Skeletal muscle cell (primary cell): ENCODE data around the gene GRAMD2B.
A peak's percentile ranks its signal among the peaks of the same experiment; 100 is the strongest.
"Not testable (repeated sequence)": the region's sequence is repeated elsewhere in the genome, so short reads cannot be mapped to it uniquely, and the experiment has no call there.

Experiments used
- DNase-seq: peaks from one replicate; pipeline ENCODE4 v3.0.0-alpha.2; 2010; ENCODE audit warnings: low read depth
- H3K4me3 ChIP-seq: 2 replicates; pipeline ENCODE4 v1.5.1; 2011; ENCODE audit warnings: low read depth, mild to moderate bottlenecking, control low read depth, low read length, moderate library complexity

The GRAMD2B gene

GRCh38 chr5:126422994-126423788, at the start of gene GRAMD2B:
Gene GRAMD2B, plus strand, starts transcription at chr5:126423409. Its CDS starts 198 bp downstream, at chr5:126423607.
- DNase-seq, result peak; percentile 40
- H3K4me3 ChIP-seq, result peak within 1 kb of the TSS; percentile 69

DNA sequence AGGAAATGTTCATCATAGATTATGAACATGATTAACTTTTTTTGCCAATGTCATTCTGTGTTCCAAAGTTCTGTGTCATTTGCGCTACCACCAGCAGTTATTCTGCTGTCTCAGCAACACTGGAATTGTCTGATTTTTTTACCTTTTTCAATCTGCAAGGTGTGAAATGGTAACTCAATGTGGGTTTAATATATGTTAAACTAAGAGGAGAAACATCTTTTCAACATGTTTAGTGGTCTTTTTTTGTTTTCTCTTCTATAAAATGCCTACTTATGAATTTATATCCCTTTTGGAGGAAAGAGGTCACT, 49.1 kb upstream of the GRAMD2B start:
- H3K4me3 ChIP-seq, result no peak overlapping the region
- no peak for DNase-seq

GRCh38 chr5:126376443-126376842, 46.8 kb upstream of the GRAMD2B start:
- H3K4me3 ChIP-seq, result no peak overlapping the region

GRCh38 chr5:126377424-126377823, 45.8 kb upstream of the GRAMD2B start:
- H3K4me3 ChIP-seq, result no peak overlapping the region
- DNase-seq, result no peak

More at GRCh38 chr5:126376443-126376842, 46.8 kb upstream of the GRAMD2B start:
- no peak for DNase-seq

DNA sequence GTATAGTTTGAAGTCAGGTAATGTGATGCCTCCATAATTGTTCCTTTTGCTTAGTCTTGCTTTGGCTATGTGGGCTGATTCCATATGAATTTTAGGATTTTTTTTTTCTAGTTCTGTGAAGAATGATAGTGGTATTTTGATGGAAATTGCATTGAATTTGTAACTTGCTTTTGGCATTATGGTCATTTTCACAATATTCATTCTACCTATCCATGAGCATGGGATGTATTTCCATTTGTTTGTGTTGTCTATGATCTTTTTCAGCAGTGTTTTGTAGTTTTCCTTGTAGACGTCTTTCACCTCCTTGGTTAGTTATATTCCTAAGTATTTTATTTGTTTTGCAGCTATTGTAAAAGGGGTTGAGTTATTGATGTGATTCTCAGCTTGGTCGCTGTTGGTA, 42.9 kb upstream of the GRAMD2B start:
- not testable (repeated sequence) for H3K4me3 ChIP-seq, DNase-seq

DNA sequence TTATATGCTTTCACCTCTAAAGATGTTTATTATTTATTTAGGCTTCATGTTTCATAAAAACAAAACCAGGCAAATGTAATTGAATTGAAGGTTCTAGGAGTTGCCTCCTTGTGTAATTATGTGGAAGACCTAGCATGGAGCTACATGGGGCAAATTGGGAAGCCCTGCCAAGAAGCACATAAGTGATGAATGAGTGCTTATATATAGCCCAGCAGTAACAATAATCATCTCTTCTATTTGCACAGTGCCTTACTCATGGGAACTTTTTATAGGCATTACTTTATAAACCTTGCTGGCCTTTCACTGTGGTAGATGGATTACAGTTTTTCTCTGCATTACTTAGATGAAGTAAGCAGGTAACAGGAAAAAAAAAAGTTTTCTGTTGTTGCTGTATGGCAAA, 40.0 kb upstream of the GRAMD2B start:
- H3K4me3 ChIP-seq, result no peak overlapping the region
- no peak for DNase-seq

DNA sequence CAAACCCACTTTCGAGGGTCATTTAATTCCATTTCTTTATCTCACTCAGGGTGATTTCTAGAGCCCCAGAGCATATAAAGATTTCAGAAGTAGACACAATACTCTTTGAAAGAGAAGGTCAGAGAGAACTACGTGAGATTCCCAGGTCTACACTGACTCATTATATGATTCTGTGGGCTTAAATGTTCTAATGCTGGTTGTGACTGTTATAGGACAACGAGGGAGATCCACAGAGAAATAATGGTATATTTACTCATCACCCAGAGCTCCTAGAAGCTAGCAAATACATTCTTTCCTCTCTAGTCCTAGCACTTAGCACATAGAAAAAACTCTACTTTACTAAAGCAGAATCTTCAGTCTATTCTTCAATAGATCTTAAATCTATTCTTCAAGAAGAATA, 39.4 kb upstream of the GRAMD2B start:
- H3K4me3 ChIP-seq, result no peak overlapping the region

DNA sequence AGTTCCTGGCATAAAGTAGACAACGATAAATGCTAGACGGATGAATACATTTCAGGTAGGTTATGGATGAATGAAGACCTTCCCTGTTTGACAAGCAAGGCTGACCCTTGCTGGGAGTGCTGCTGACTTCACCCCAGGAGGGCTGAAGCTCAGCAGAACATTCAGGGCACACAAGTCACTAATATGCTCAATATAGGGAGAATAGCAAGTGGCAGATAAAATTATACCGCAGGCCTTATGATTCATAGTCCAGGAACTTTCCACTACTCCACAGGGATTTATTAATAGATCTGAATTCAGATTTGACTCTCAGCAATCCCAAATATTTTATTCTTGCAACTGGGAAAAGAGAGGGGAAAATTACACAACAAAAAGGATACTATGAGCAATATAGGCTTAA, 38.2 kb upstream of the GRAMD2B start:
- H3K4me3 ChIP-seq, result no peak overlapping the region
- peak; percentile 65 for DNase-seq

More for the DNA sequence above, 39.4 kb upstream of the GRAMD2B start:
- no peak for DNase-seq

GRCh38 chr5:126385524-126386502, 37.4 kb upstream of the GRAMD2B start:
- no peak for DNase-seq
- H3K4me3 ChIP-seq, result no peak overlapping the region

DNA sequence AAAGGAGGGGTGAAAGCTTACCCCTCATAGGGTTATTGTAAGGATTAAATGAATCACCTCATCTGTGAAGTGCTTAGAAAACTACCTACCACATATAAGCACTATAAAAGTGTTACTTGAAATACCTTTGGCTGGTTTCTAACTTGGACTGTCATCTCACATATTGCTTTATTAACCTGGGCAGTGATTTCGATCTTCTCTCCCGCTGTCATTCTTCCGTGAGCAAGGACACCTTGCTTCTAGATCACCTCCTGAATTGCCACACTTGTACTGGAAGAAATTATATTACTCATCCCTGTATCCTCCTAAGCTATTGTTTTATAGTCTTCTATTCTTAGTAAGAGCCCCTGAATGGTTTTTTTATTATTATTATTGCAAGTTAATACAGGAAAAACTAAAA, 34.0 kb upstream of the GRAMD2B start:
- no peak for DNase-seq
- no peak overlapping the region for H3K4me3 ChIP-seq

- DNase-seq, result no peak
- H3K4me3 ChIP-seq, result no peak overlapping the region
These were observed 33.2 kb upstream of the GRAMD2B start for GRCh38 chr5:126390051-126390450.

DNA sequence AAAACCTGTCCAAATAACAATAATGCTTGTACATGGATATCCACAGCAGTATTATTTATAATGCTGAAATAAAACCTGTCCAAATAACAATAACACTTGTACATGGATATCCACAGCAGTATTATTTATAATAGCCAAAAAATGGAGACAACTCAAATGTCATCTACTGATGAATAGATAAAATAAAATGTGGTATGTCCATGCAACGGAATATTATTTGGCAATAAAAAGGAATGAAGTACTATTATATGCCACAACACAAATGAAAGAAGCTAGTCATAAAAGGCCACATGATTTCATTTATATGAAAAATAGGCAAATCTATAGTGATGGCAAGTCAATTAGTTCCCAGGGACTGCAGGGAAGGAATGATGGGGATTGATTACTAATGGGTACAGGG, 31.8 kb upstream of the GRAMD2B start:
- DNase-seq, result no peak
- H3K4me3 ChIP-seq, result no peak overlapping the region

DNA sequence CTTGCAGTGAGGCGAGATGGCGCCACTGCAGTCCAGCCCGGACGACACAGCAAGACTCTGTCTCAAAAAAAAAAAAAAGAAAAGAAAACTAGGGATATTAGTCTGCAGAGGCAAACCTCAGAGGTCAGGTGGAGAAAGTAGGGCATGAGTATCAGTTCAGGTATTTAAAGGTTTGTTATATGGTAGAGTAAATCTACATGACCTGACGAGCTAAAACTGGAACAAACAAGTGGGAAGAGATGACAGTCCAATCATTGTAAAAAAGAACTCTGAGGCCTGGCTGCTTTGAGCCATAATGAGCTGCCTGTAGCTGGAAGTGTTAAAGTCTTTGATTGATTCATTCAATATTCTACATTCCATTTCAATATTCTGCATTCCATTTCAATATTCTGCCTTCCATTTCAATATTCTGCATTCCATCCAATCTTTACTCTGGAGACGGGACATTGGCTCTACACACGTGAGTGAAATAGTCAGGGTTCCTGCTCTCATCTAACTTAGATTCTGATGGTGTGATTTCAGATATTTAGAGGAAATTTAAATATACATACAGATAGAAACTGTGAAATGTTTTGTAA, 28.9 kb upstream of the GRAMD2B start:
- DNase-seq, result no peak
- no peak overlapping the region for H3K4me3 ChIP-seq

DNA sequence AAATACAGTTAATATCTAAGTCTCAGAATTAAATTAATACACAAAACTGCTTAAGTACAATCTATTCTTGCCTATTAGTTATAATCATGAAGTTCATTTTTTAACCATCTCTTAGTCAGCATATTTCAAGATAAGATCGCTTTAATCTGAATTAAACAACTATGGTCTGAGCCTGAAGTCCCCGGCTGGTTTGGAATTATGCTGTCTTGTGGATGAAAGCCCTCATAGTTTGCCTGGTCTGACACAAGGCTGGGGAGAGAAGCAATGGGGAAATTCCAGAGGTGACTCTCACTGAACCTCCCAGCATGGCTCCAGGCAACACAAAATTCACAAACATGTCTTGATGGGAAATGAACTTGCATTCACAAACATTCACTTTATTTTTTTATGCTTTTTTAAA, 28.0 kb upstream of the GRAMD2B start:
- no peak overlapping the region for H3K4me3 ChIP-seq
- DNase-seq, result no peak

GRCh38 chr5:126395605-126396004, 27.6 kb upstream of the GRAMD2B start:
- DNase-seq, result no peak
- no peak overlapping the region for H3K4me3 ChIP-seq

GRCh38 chr5:126396721-126397120, 26.5 kb upstream of the GRAMD2B start:
- DNase-seq, H3K4me3 ChIP-seq: not testable (repeated sequence)

- no peak overlapping the region for H3K4me3 ChIP-seq
- DNase-seq, result no peak
These were observed 24.4 kb upstream of the GRAMD2B start for GRCh38 chr5:126398791-126399190.

GRCh38 chr5:126400621-126401251, 22.5 kb upstream of the GRAMD2B start:
- DNase-seq, result no peak
- no peak overlapping the region for H3K4me3 ChIP-seq

- no peak for DNase-seq
- H3K4me3 ChIP-seq, result no peak overlapping the region
These were observed 20.3 kb upstream of the GRAMD2B start for GRCh38 chr5:126402621-126403555.
